ENCODE results near the gene ZNF335. TPM values are rescaled to one million over a fixed set of nuclear protein-coding genes. Genes with fewer than 3 reads are reported as not detected.

The ZNF335 gene
- total and polyA plus RNA-seq, 2 of the 13 experiments (the other 11 are each of a cell fraction or from before 2014, with no cell fraction given) = 9.7 to 13.7 TPM

DNA sequence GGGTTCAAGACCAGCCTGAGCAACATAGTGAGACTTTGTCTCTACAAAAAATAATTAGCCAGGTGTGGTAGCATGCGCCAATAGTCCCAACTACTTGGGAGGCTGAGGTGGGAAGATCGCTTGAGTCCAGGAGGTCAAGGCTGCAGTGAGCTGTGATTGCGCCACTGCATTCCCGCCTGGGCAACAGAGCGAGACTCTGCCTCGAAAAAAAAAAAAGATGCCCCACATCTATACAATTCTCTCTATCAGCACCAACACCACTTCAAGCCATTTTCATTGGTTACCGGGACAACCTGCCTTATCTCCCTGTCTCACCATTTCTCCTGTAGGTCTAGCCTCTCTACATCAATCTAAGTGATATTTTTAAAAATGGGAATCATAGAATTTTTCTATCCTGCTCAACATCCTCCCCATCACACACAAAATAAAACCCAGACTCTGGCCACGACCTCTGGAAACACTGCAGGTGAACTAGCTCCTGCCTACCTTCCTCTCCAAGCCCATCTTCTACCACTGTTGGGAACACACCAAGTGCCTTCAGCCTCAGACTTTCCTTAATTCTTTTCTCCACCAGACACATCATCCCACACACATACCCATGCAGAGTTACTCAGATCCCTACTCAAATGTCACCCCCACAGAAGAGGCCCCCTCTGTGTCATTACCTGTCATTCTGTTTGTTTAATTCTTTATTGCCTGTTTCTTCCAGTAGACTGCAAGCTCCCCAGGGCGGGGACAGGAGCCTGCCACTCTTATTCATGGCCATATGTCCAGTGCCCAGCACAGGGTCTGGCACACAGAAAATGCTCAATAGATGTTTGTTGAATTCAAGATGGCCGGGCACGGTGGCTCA is 50.4 kb downstream of the ZNF335 start:
- in situ Hi-C loops (cut with HindIII; ENCODE audit: extremely low pct_ligation_motif_present, low pct_unique_long_range_greater_than_20kb) (no loop called here), intact Hi-C loops (cut with micrococcal nuclease; ENCODE audit: unreplicated experiment) (no loop called here)
- Histone ChIP-seq H3K27ac (ENCODE audit: extremely low read length, insufficient read depth, low read length) (no peak overlapping the region), H3K4me2 (ENCODE audit: low read depth, low read length) (0 out of 2 replicates have a peak overlapping the region, but pooled peaks have one; percentile 48), H4K20me1 (ENCODE audit: insufficient read depth, low read length) (no peaks in the 10 kb centered on the region), H3K79me2 (ENCODE audit: insufficient read depth, low read length) (no peaks in the 10 kb centered on the region), H3K27me3 (ENCODE audit: control insufficient read depth in 1 of 2, insufficient read depth in 2 of 2, low read length in 2 of 2) (peaks cover 0 to under 1% of the 10 kb centered on the region in 2 experiments; a peak in 1 of 5 replicates), H3K4me1 (ENCODE audit: insufficient read depth, low read length) (peaks cover 90% of the 10 kb centered on the region), H3K36me3 (replicated peaks in 1 of 2; ENCODE audit: control insufficient read depth in 1 of 2, insufficient read depth in 2 of 2, low read length in 2 of 2) (no peaks in the 10 kb centered on the region), H3K4me3 (replicated peaks in 1 of 3; ENCODE audit: insufficient read depth in 1 of 3, low read depth in 2 of 3, low read length in 3 of 3) (no peak overlapping the region), H2AFZ (ENCODE audit: low read length) (no peak overlapping the region), H3K9ac (ENCODE audit: insufficient read depth, low read depth, low read length) (no peak overlapping the region), H3K9me3 (ENCODE audit: low read length) (no peaks in the 10 kb centered on the region)
- ChIA-PET POLR2A (interaction anchor here (0.6 to 5.0 kb wide), 12 partner anchors 8 to 213 kb away, joined by 3 to 78 read pairs (median 13); partner anchors contain the start of genes CTSA, DNTTIP1, NEURL2 and PCIF1), CTCF (ENCODE audit: low intra/inter-chr PET ratio, low total read pairs) (no interaction called here)
- DNase-seq (ENCODE audit: low spot score) (no peak), FAIRE-seq (no peak), ATAC-seq (no peak)
- BruUV-seq (replicated peaks) = no TSS peak
- WGBS (ENCODE audit: low lambda C conversion rate) = 19% methylated on average over 11 of the region's 11 CpGs
- TF ChIP-seq, protein P1, sequence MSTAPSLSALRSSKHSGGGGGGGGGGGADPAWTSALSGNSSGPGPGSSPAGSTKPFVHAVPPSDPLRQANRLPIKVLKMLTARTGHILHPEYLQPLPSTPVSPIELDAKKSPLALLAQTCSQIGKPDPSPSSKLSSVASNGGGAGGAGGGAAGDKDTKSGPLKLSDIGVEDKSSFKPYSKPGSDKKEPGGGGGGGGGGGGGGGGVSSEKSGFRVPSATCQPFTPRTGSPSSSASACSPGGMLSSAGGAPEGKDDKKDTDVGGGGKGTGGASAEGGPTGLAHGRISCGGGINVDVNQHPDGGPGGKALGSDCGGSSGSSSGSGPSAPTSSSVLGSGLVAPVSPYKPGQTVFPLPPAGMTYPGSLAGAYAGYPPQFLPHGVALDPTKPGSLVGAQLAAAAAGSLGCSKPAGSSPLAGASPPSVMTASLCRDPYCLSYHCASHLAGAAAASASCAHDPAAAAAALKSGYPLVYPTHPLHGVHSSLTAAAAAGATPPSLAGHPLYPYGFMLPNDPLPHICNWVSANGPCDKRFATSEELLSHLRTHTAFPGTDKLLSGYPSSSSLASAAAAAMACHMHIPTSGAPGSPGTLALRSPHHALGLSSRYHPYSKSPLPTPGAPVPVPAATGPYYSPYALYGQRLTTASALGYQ (CRISPR knock-in tag; IDR thresholded peaks at IDR 0.05) = no peak
- no peak for TF ChIP-seq MBD4 (IDR thresholded peaks at IDR 0.05; ENCODE audit: borderline replicate concordance, low read length)
- no peak for TF ChIP-seq NFRKB (IDR thresholded peaks at IDR 0.05)
- TF ChIP-seq, protein P2, sequence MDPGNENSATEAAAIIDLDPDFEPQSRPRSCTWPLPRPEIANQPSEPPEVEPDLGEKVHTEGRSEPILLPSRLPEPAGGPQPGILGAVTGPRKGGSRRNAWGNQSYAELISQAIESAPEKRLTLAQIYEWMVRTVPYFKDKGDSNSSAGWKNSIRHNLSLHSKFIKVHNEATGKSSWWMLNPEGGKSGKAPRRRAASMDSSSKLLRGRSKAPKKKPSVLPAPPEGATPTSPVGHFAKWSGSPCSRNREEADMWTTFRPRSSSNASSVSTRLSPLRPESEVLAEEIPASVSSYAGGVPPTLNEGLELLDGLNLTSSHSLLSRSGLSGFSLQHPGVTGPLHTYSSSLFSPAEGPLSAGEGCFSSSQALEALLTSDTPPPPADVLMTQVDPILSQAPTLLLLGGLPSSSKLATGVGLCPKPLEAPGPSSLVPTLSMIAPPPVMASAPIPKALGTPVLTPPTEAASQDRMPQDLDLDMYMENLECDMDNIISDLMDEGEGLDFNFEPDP (CRISPR knock-in tag; conservative IDR thresholded peaks at IDR 0.05) = no peak
- TF ChIP-seq, protein P3, sequence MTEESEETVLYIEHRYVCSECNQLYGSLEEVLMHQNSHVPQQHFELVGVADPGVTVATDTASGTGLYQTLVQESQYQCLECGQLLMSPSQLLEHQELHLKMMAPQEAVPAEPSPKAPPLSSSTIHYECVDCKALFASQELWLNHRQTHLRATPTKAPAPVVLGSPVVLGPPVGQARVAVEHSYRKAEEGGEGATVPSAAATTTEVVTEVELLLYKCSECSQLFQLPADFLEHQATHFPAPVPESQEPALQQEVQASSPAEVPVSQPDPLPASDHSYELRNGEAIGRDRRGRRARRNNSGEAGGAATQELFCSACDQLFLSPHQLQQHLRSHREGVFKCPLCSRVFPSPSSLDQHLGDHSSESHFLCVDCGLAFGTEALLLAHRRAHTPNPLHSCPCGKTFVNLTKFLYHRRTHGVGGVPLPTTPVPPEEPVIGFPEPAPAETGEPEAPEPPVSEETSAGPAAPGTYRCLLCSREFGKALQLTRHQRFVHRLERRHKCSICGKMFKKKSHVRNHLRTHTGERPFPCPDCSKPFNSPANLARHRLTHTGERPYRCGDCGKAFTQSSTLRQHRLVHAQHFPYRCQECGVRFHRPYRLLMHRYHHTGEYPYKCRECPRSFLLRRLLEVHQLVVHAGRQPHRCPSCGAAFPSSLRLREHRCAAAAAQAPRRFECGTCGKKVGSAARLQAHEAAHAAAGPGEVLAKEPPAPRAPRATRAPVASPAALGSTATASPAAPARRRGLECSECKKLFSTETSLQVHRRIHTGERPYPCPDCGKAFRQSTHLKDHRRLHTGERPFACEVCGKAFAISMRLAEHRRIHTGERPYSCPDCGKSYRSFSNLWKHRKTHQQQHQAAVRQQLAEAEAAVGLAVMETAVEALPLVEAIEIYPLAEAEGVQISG (CRISPR knock-in tag; IDR thresholded peaks at IDR 0.05) = peak; percentile 35; the same call in 1 of the 2 replicates
- TF ChIP-seq MIER3 (CRISPR knock-in tag; IDR thresholded peaks at IDR 0.05; ENCODE audit: borderline replicate concordance) = 0 out of 2 replicates have a peak, but pooled peaks have one; percentile 29
- no peak for TF ChIP-seq PPARG (CRISPR knock-in tag; conservative IDR thresholded peaks at IDR 0.05)
- TF ChIP-seq, protein P4, sequence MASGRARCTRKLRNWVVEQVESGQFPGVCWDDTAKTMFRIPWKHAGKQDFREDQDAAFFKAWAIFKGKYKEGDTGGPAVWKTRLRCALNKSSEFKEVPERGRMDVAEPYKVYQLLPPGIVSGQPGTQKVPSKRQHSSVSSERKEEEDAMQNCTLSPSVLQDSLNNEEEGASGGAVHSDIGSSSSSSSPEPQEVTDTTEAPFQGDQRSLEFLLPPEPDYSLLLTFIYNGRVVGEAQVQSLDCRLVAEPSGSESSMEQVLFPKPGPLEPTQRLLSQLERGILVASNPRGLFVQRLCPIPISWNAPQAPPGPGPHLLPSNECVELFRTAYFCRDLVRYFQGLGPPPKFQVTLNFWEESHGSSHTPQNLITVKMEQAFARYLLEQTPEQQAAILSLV (CRISPR knock-in tag; IDR thresholded peaks at IDR 0.05; ENCODE audit: borderline replicate concordance) = no peak
- no peak for TF ChIP-seq PCBP1 (IDR thresholded peaks at IDR 0.05; ENCODE audit: borderline replicate concordance, low read depth, low read length)
- 0 out of 2 replicates have a peak, but pooled peaks have one; percentile 39 for TF ChIP-seq ZBTB3 (CRISPR knock-in tag; IDR thresholded peaks at IDR 0.05; ENCODE audit: borderline replicate concordance, low read depth)
- 0 out of 2 replicates have a peak, but pooled peaks have one; percentile 25 for TF ChIP-seq ATAD3A (CRISPR knock-in tag; IDR thresholded peaks at IDR 0.05)
- no peak for TF ChIP-seq AGO2 (optimal IDR thresholded peaks at IDR 0.05; ENCODE audit: low read depth, low read length)
- peak; percentile 62; the same call in 1 of the 2 replicates for TF ChIP-seq ZNF556 (CRISPR knock-in tag; IDR thresholded peaks at IDR 0.05; ENCODE audit: borderline replicate concordance)
- TF ChIP-seq ZNF263 (CRISPR knock-in tag; IDR thresholded peaks at IDR 0.05) = 0 out of 2 replicates have a peak, but pooled peaks have one; percentile 49
- TF ChIP-seq NCOA2 (CRISPR knock-in tag; IDR thresholded peaks at IDR 0.05) = peak; percentile 61; the same call in 1 of the 2 replicates

Data from HepG2 (cell line).